ENCODE measurements around the gene UBE2H. TPM values are rescaled to one million over a fixed set of nuclear protein-coding genes. Genes with fewer than 3 reads are reported as not detected.
"Not testable (repeated sequence)": the region's sequence is repeated elsewhere in the genome, so short reads cannot be mapped to it uniquely, and the experiment has no call there.

Gene UBE2H
- total RNA-seq, 1 donor from 2014 or later, result 194 TPM

DNA sequence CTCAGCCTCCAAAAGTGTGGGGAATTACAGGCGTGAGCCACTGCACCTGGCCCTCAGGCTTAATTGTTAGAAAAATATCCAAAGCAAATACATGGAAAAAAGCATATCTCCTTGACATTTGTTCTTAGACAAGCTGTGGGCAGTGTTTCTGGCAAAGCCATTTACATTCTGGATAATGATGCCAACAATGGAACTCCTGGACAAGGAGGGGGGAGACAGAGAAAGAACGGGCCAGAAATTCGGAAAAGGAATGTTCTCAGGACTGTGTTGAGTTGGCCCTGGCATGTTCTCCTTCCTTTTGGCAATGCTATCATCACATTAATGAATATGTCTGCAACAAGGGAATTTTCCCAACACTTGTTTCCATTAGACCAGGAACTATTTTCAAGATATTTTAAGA lies 88.7 kb downstream of the UBE2H start:
- Mint-ChIP-seq H3K9me3 (ENCODE audit: unreplicated experiment) (no peaks in the 10 kb centered on the region), H3K27ac (ENCODE audit: unreplicated experiment) (no peak overlapping the region), H3K4me1 (ENCODE audit: low read depth, unreplicated experiment) (peaks cover 40% of the 10 kb centered on the region), H3K27me3 (ENCODE audit: low read depth, unreplicated experiment) (no peaks in the 10 kb centered on the region), H3K36me3 (ENCODE audit: low read depth, unreplicated experiment) (peaks cover 12% of the 10 kb centered on the region), H3K4me3 (ENCODE audit: unreplicated experiment) (no peak overlapping the region)
- TF ChIP-seq EZH2 (IDR thresholded peaks at IDR 0.05; ENCODE audit: insufficient read depth, low read length) (no peak), CTCF (IDR thresholded peaks at IDR 0.05; ENCODE audit: insufficient read depth, low read depth, low read length) (no peak)
- DNase-seq (ENCODE audit: low read depth) (peak; percentile 77), FAIRE-seq (no peak)
- peaks cover 84% of the 10 kb centered on the region for H4K20me1 ChIP-seq (ENCODE audit: insufficient read depth, low read length)
- H3K4me2 ChIP-seq (ENCODE audit: low read length), result no peak overlapping the region
- H3K4me1 ChIP-seq (ENCODE audit: insufficient read depth, low read length), result peaks cover 20% of the 10 kb centered on the region
- H3K79me2 ChIP-seq (ENCODE audit: insufficient read depth, low read length), result peaks cover 88% of the 10 kb centered on the region
- H3K27ac ChIP-seq (ENCODE audit: low read depth, low read length), result no peak overlapping the region
- H3K36me3 ChIP-seq (ENCODE audit: insufficient read depth, low read length), result no peaks in the 10 kb centered on the region
- H3K9ac ChIP-seq (ENCODE audit: low read length), result no peak overlapping the region
- no peak overlapping the region for H2AFZ ChIP-seq (ENCODE audit: low read depth, low read length)
- no peaks in the 10 kb centered on the region for H3K27me3 ChIP-seq (ENCODE audit: insufficient read depth, low read length)
- no peak overlapping the region for H3K4me3 ChIP-seq (ENCODE audit: insufficient read depth, low read depth, low read length)
- H3K9me3 ChIP-seq (ENCODE audit: insufficient read depth, low read depth, low read length), result no peaks in the 10 kb centered on the region

DNA sequence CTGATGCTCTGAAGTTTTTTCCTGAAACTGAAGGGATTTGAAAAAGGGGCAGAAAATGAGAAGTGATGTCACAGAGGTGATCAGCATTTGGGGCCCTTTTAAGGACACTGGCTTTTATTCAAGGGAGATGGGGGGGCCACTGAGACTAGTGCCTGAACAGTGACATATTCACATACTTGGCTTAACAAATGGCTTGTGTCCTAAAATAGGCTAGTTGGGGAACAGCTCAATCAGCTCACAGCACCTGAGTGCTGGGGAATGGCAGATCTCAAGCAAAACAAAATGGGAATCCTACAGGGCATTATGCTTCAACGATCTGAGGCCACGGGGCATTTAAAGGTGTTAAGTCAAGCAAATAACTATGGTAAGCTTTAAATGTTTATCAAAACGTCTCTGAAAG lies 90.1 kb downstream of the UBE2H start:
- Histone ChIP-seq H3K4me2 (ENCODE audit: low read length) (no peak overlapping the region), H3K4me1 (ENCODE audit: insufficient read depth, low read length) (peaks cover 22% of the 10 kb centered on the region), H3K9ac (ENCODE audit: low read length) (no peak overlapping the region), H4K20me1 (ENCODE audit: insufficient read depth, low read length) (peaks cover 76% of the 10 kb centered on the region), H3K36me3 (ENCODE audit: insufficient read depth, low read length) (no peaks in the 10 kb centered on the region), H3K9me3 (ENCODE audit: insufficient read depth, low read depth, low read length) (no peaks in the 10 kb centered on the region), H3K27me3 (ENCODE audit: insufficient read depth, low read length) (no peaks in the 10 kb centered on the region), H3K27ac (ENCODE audit: low read depth, low read length) (no peak overlapping the region), H2AFZ (ENCODE audit: low read depth, low read length) (no peak overlapping the region), H3K79me2 (ENCODE audit: insufficient read depth, low read length) (peaks cover 93% of the 10 kb centered on the region), H3K4me3 (ENCODE audit: insufficient read depth, low read depth, low read length) (no peak overlapping the region)
- peaks cover 51% of the 10 kb centered on the region for H3K4me1 Mint-ChIP-seq (ENCODE audit: low read depth, unreplicated experiment)
- DNase-seq (ENCODE audit: low read depth) (no peak), FAIRE-seq (no peak)
- no peaks in the 10 kb centered on the region for H3K27me3 Mint-ChIP-seq (ENCODE audit: low read depth, unreplicated experiment)
- H3K9me3 Mint-ChIP-seq (ENCODE audit: unreplicated experiment), result no peaks in the 10 kb centered on the region
- TF ChIP-seq CTCF (IDR thresholded peaks at IDR 0.05; ENCODE audit: insufficient read depth, low read depth, low read length), result no peak
- H3K4me3 Mint-ChIP-seq (ENCODE audit: unreplicated experiment), result no peak overlapping the region
- peaks cover 9% of the 10 kb centered on the region for H3K36me3 Mint-ChIP-seq (ENCODE audit: low read depth, unreplicated experiment)
- no peak overlapping the region for H3K27ac Mint-ChIP-seq (ENCODE audit: unreplicated experiment)

DNA sequence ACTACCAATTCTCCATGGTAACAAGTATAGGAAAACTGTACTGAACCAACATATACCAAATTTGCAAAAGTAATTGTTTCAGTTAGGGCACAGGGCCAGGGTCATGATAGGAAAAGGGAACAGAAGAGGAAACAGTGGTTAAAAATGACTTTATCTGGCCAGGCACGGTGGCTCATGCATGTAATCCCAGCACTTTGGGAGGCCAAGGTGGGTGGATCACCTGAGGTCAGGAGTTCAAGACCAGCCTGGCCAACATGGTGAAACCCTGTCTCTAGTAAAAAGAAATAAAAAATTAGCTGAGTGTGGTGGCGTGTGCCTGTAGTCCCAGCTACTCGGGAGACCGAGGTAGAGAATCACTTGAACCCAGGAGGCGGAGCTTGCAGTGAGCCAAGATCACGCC lies 92.0 kb downstream of the UBE2H start:
- H3K4me3 Mint-ChIP-seq (ENCODE audit: unreplicated experiment); H3K27me3 Mint-ChIP-seq (ENCODE audit: low read depth, unreplicated experiment); H3K27ac Mint-ChIP-seq (ENCODE audit: unreplicated experiment); H3K9ac ChIP-seq (ENCODE audit: low read length); H3K36me3 Mint-ChIP-seq (ENCODE audit: low read depth, unreplicated experiment); DNase-seq (ENCODE audit: low read depth); H3K9me3 ChIP-seq (ENCODE audit: insufficient read depth, low read depth, low read length); H2AFZ ChIP-seq (ENCODE audit: low read depth, low read length); H3K4me3 ChIP-seq (ENCODE audit: insufficient read depth, low read depth, low read length); FAIRE-seq; H3K9me3 Mint-ChIP-seq (ENCODE audit: unreplicated experiment); H3K27ac ChIP-seq (ENCODE audit: low read depth, low read length); H3K4me2 ChIP-seq (ENCODE audit: low read length); H3K27me3 ChIP-seq (ENCODE audit: insufficient read depth, low read length): not testable (repeated sequence)
- Histone ChIP-seq H3K36me3 (ENCODE audit: insufficient read depth, low read length) (peaks cover 10% of the 10 kb centered on the region), H4K20me1 (ENCODE audit: insufficient read depth, low read length) (peaks cover 65% of the 10 kb centered on the region), H3K4me1 (ENCODE audit: insufficient read depth, low read length) (peaks cover 28% of the 10 kb centered on the region), H3K79me2 (ENCODE audit: insufficient read depth, low read length) (peaks cover 97% of the 10 kb centered on the region)
- H3K4me1 Mint-ChIP-seq (ENCODE audit: low read depth, unreplicated experiment), result peaks cover 48% of the 10 kb centered on the region
